Effector memory CD4-positive, alpha-beta T cell (primary cell): ENCODE data around the gene RTEL1.

ENCODE experiments used
- DNase-seq, 3 donors: peaks; one replicate each; pipeline ENCODE4 v3.0.0-alpha.2; 2020
- H3K27ac ChIP-seq: 2 replicates; pipeline ENCODE4 v1.7.0; 2013; ENCODE audit warnings: mild to moderate bottlenecking, low read length, moderate library complexity; ENCODE audit not compliant: insufficient read depth, poor library complexity, severe bottlenecking
- H3K27me3 ChIP-seq: replicated peaks from 2 replicates; pipeline ENCODE4 v1.7.0; 2013; ENCODE audit warnings: mild to moderate bottlenecking, low read length; ENCODE audit not compliant: insufficient read depth, control insufficient read depth, poor library complexity, severe bottlenecking
- H3K36me3 ChIP-seq: 2 replicates; pipeline ENCODE4 v1.7.0; 2013; ENCODE audit warnings: mild to moderate bottlenecking, low read length, moderate library complexity; ENCODE audit not compliant: control insufficient read depth, insufficient read depth
- H3K4me1 ChIP-seq: 2 replicates; pipeline ENCODE4 v1.7.0; 2013; ENCODE audit warnings: low read length, mild to moderate bottlenecking; ENCODE audit not compliant: control insufficient read depth, insufficient read depth, poor library complexity, severe bottlenecking
- H3K4me3 ChIP-seq: 2 replicates; pipeline ENCODE4 v1.7.0; 2013; ENCODE audit warnings: low read length, low read depth, mild to moderate bottlenecking; ENCODE audit not compliant: insufficient read depth, poor library complexity, severe bottlenecking
- H3K9me3 ChIP-seq: 2 replicates; pipeline ENCODE4 v1.7.0; 2013; ENCODE audit warnings: mild to moderate bottlenecking, low read length, moderate library complexity; ENCODE audit not compliant: control insufficient read depth

Gene RTEL1

DNA sequence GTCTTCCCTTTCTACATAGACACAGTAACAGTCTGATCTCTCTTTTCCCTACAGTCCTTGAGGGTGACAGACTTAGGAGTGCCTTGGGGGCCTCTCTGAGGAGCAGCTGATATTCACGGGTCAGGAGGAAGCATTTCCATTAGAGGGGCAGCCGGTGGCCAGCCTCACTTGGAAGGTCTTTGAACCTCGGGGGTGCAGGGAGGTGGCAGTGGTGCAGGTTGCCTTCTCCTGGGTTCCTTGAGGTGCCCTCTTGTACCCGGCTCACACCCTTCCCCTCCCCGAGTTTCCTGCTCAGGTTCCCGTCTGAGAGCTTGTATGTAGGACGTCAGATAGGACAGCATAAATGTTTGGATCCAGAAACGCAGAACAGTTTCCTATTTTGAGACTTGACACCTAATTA, 2.5 kb downstream of the RTEL1 start:
- Histone ChIP-seq H3K4me3 (no peak overlapping the region), H3K27me3 (no peaks in the 10 kb centered on the region), H3K4me1 (peaks cover 13% of the 10 kb centered on the region), H3K9me3 (no peaks in the 10 kb centered on the region), H3K27ac (no peak overlapping the region), H3K36me3 (peaks cover 25% of the 10 kb centered on the region)
- no peak for DNase-seq

DNA sequence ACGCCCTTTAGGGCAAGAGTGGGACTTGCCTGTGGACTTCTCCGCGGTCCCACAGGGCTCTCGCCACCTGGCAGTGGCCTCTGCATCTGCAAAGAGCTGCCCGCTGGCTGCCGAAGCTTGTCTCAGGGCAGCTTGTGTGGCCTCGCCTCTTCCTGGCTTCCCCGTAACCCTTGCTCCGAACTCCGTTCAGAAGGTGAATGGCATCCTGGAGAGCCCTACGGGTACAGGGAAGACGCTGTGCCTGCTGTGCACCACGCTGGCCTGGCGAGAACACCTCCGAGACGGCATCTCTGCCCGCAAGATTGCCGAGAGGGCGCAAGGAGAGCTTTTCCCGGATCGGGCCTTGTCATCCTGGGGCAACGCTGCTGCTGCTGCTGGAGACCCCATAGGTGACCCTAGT, 3.0 kb downstream of the RTEL1 start:
- no peak overlapping the region for H3K27ac ChIP-seq
- H3K4me3 ChIP-seq = no peak overlapping the region
- H3K4me1 ChIP-seq = peaks cover 13% of the 10 kb centered on the region
- peaks cover 28% of the 10 kb centered on the region for H3K36me3 ChIP-seq
- no peaks in the 10 kb centered on the region for H3K27me3 ChIP-seq
- no peaks in the 10 kb centered on the region for H3K9me3 ChIP-seq
- DNase-seq = no peak

DNA sequence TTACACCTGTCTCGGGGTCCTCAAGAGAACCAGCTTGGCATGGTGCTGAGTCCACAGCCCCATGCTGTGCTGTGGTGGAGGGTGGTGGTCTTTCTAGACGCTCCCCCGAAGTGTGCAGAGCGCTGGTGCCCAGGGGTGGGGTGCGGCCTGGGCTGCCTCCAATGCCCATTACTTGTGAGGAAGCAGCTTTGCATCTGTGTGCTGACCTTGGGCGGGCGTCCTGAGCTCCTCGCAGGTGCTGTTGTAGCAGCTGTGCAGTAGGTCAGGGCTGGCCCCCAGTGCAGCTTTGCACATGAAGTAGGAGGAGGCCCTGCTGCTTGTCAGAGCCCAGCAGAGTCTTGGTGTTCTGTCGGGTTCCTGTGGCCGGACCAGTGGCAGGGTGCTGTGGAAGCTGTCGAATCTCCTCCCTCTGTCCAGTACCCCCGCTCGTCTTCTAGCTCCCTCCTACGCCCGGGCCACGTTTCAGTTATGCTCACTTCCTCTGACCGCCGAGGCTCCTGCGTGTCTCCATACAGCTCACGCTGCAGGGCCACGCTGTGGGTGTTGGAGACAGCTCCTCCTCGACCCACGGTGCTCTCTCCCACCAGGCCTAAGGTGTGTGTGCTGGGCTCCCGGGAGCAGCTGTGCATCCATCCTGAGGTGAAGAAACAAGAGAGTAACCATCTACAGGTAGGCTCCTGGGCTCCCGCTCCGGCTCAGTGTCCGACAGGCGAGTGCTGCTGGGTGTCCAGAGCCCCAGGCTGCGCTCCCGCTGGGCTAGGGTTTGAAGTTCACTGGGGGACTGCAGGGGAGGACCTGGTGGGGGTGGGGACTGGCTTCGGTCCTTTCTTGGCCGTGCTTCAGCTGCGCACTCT, 4.1 kb downstream of the RTEL1 start:
- Histone ChIP-seq H3K4me1 (peaks cover 13% of the 10 kb centered on the region), H3K9me3 (no peaks in the 10 kb centered on the region), H3K36me3 (peaks cover 31% of the 10 kb centered on the region), H3K27me3 (no peaks in the 10 kb centered on the region), H3K27ac (no peak overlapping the region), H3K4me3 (no peak overlapping the region)
- no peak for DNase-seq

DNA sequence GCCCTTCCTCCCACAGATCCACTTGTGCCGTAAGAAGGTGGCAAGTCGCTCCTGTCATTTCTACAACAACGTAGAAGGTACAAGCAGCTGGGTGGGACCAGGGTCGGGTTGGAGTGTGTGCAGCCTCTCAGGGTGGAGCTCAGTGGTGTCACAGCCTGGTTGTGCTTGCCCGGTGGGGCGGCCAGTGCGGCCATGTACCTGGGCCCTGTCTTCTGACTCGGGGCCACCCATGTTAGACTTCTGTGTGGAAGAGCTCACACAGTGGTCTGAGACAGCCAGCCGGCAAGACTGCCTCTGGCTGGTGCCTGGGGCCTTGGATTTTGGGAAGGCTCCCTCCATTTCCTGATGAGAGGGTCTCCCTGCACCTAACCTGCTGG, 4.7 kb downstream of the RTEL1 start:
- H3K36me3 ChIP-seq = peaks cover 37% of the 10 kb centered on the region
- H3K27me3 ChIP-seq = no peaks in the 10 kb centered on the region
- H3K27ac ChIP-seq = no peak overlapping the region
- DNase-seq = no peak
- peaks cover 10% of the 10 kb centered on the region for H3K4me1 ChIP-seq
- H3K4me3 ChIP-seq = no peak overlapping the region
- H3K9me3 ChIP-seq = no peaks in the 10 kb centered on the region

DNA sequence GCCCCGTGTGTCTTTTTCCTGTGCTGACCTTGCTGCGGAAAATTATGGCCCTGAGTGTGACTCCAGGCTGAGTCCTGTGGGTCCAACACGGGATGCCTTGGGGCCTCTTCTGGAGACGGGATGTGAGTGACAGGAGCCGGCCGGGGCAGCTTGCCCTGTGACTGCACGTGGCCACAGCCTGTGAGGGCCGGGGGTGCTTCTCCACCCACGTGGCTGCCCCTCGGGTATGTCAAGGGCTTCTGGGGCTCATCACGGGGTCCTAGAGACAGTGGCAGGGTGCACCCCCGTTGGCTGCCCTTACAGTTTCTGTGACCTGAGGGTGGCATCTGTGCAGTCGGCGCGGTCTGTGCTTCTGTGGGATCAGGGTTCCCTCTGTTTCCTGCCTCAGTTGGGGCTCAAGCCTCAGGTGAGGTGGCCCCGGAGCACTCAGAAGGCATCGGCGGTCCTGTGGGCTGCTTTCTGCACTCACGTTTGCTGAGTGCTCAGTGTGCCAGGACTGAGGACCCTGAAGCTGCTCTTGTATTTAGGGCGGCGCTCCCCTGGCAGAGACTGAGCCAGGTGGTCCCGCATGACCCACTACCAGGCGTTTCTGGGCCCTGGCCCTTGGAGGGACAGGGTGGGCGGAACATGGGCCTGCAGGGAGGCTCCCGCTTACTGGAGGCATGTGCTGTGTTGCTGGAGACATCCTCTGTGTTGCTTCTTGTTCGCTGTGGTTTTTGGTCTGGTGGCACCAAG, 5.4 kb downstream of the RTEL1 start:
- no peaks in the 10 kb centered on the region for H3K9me3 ChIP-seq
- H3K4me1 ChIP-seq = peaks cover 7% of the 10 kb centered on the region
- no peaks in the 10 kb centered on the region for H3K27me3 ChIP-seq
- H3K27ac ChIP-seq = no peak overlapping the region
- H3K36me3 ChIP-seq = peaks cover 44% of the 10 kb centered on the region
- no peak for DNase-seq
- H3K4me3 ChIP-seq = no peak overlapping the region

DNA sequence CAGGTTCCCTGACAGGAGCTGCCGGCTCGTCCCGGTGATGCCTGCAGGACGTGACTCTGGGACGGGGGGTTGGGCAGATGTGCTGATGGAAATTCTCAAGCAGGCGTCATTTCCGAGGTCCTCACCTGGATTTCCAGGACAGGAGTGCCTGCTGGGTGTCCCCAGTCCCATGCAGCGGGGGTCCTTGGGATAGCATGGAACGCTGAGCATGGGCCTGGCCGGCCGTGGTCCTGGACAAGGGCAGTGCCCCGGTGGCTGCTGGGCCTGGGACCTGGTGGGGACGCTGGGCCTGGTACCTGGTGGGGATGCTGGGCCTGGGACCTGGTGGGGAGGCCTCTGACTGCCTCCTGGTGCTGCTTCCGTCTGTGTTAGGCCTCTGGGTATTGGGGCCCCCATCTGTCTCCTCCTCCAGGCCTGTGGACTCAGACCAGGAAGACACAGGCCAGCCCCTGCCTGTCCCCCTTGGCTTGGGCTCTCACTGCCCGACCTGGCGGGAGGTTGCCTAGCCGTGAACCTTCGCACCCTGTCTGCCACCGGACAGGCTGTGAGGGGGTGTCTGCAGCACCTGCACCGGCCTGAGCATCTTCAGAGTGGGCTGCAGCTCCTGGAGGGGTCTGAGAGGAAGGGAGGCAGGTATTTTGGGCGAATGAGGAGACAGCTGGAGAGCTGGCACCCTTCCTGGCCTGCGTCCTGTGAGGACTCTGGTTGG, 6.2 kb downstream of the RTEL1 start:
- Histone ChIP-seq H3K27me3 (no peaks in the 10 kb centered on the region), H3K27ac (no peak overlapping the region), H3K9me3 (no peaks in the 10 kb centered on the region), H3K4me3 (no peak overlapping the region), H3K4me1 (peaks cover under 1% of the 10 kb centered on the region), H3K36me3 (peaks cover 46% of the 10 kb centered on the region)
- DNase-seq = no peak

DNA sequence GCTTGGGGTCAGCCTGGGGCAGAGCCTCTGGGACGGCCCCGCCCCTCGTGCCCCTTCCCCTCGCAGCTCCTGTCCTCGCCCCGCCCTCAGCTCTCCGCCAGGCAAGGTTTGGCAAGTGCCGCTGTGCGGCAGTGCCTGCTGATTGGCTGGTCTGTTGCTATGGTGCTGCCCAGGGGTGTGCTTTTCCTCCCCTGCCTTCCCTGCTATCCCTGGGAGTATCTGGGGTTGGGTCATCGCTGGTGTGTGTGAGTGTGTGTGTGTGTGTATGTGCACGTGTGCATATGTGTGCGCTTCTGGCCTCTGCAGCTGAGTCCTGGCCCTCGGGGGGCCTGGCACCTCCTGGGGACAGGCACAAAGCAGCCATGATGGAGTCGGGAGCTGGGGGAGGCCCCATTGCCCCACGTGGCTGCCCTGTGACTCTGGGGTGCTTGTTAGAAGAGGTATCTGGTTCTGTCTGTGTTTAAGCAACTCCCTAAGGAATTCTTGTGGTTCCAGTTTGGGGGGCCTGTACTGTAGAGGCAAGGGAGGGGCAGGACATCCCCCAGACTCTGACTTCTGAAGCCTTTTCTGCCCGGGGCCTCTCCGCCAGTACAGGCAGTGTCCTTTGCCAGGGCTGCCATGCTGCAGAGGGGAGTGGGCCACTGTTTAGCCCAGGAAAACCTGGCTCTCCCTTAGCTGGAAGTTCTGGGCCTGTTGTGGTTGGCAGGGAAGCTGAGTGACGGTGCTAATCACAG, 6.9 kb downstream of the RTEL1 start:
- Histone ChIP-seq H3K9me3 (no peaks in the 10 kb centered on the region), H3K27me3 (no peaks in the 10 kb centered on the region), H3K4me3 (no peak overlapping the region), H3K36me3 (peaks cover 46% of the 10 kb centered on the region), H3K27ac (no peak overlapping the region), H3K4me1 (no peaks in the 10 kb centered on the region)
- DNase-seq = no peak

DNA sequence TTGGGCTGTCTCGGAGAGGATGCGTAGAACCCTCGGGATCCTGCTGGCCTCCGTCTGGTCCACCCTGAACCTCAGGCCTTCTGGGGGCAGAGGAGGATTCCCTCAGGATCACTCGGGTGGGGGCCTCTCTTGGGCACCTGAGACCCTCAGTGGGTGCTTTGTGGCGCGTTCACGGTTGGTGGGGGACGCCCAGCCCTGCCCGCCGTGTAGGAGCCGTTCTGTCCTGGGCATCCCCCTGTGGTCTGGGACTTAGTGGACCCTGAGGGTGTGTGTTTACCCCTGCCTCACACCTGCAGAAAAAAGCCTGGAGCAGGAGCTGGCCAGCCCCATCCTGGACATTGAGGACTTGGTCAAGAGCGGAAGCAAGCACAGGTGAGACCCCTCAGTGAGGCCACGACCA, 7.6 kb downstream of the RTEL1 start:
- Histone ChIP-seq H3K27me3 (no peaks in the 10 kb centered on the region), H3K4me1 (no peaks in the 10 kb centered on the region), H3K9me3 (no peaks in the 10 kb centered on the region), H3K4me3 (no peak overlapping the region), H3K36me3 (peaks cover 46% of the 10 kb centered on the region), H3K27ac (no peak overlapping the region)
- DNase-seq = no peak

DNA sequence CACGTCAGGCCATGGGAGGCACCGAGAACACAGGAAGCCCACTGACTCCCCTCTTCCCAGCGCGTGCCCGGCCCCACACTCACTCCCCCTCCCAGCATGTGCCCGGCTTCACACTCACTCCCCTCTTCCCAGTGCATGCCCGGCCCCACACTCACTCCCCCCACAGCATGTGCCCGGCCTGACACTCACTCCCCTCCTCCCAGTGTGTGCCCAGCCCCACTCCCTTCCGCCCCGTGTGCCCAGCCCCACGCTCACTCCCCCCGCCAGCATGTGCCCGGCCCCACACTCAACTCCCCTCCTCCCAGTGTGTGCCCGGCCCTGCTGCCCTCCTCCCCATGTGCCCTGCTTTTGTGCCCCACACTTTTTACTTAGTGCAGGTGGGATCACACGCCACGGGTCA, 9.7 kb downstream of the RTEL1 start:
- Histone ChIP-seq H3K27ac (no peak overlapping the region), H3K36me3 (peaks cover 32% of the 10 kb centered on the region), H3K9me3 (no peaks in the 10 kb centered on the region), H3K4me1 (no peaks in the 10 kb centered on the region), H3K27me3 (no peaks in the 10 kb centered on the region), H3K4me3 (no peak overlapping the region)
- no peak for DNase-seq
